Measurements from ENCODE around the gene CNOT3.
A peak's percentile ranks its signal among the peaks of the same experiment; 100 is the strongest.

CNOT3 gene

DNA sequence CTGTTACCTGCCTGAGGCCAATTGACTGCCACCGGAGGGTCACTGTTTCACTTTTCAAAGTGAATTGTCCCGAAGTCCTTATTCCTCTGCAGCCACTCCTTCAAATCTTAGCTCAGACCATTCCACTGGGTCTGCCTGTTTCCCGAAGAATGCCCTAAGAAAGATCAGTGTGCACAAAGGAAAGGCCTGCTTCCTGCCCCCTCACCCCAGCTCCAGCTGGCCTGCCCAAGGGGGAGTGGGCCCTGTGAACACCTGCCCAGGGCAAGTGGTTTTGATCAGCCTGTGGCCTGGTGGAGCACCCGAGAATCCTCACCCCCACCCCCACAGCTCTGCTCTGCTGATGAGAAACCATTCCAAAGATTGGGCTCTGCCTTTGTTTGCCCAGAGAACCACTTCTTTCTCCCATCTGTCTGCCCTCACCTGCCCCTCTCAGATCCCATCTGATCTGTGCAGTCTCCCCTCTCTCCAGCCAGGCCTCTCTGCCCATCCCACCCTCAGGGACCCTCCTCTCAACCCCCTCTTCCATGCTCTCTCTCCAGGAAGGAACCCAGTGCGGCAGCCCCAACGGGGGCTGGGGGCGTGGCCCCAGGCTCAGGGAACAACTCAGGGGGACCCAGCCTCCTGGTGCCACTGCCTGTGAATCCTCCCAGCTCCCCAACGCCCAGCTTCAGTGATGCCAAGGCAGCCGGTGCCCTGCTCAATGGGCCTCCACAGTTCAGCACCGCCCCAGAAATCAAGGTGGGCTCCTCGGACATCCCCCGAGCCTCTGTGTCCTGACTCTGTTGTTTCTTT, 11.7 kb downstream of the CNOT3 start:
- DNase-seq (ENCODE audit: low spot score), result no peak

DNA sequence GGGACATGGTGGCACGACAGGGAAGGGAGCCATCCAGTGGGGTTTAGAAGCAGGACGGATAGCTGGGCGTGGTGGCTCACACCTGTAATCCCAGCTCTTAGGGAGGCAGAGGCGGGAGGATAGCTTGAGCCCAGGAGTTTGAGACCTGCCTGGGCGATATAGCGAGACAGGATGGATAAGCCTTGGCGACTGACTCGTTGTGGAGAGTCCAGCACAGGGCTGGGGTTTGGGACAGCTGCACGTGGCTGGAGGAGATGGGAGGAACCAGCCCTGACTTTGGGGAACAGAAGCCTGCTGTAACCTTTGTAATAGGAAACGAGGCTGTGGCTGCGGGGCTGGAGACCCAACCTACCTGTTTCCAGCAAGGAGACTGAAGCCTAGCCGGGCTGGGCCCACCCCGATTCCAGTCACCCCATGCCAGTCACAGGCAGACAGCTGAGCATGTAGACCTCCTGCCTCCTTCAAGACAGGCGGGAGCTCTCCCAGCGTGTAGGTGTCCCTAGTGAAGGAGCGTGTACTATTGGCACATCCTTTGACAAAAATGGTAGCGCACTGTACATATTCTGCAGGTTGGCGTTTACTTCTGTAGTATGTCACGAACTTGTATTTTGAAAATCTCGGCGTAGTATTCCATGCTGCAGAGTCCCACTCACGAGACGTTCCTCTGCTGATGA, 13.9 kb downstream of the CNOT3 start:
- no peak for DNase-seq (ENCODE audit: low spot score)

DNA sequence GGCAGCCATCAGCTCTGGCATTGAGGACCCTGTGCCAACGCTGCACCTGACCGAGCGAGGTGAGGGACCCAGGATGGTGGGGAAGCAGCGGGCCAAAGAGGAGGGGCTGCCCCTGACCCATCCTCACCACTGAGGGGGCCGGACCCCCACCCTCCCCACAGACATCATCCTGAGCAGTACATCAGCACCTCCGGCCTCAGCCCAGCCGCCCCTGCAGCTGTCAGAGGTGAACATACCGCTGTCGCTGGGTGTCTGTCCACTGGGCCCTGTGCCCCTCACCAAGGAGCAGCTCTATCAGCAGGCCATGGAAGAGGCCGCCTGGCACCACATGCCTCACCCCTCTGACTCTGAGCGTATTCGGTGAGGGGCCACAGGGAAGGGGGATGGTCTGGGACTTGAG, 14.7 kb downstream of the CNOT3 start:
- no peak for DNase-seq (ENCODE audit: low spot score)

DNA sequence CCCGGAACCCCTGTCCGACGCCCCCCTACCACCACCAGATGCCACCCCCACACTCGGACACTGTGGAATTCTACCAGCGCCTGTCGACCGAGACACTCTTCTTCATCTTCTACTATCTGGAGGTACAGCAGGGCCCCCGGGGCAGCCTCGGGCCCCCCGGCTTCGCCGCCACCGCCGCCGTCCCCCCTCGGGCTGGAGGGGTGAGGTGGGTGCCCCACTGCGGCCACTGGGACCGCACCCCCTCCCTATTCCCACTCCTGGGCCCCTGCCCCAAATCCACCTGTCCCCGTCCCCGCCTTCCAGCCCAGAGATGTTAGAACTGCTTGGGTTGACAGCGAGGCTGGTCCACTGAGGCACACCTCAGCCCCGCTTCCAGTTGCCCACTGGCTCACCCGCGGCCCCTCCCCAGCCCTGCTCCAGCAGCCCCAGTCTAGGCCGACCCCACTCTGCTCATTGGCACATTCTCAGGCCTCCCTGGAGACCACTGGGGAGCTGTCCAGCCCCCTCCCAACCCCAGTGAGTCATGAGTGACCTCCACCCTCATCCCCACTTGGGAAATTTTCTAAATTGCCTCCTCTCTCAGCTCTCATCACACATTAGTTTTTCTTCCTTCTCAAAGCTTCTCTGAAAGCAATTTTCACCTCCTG, 15.4 kb downstream of the CNOT3 start:
- DNase-seq (ENCODE audit: low spot score), result no peak

DNA sequence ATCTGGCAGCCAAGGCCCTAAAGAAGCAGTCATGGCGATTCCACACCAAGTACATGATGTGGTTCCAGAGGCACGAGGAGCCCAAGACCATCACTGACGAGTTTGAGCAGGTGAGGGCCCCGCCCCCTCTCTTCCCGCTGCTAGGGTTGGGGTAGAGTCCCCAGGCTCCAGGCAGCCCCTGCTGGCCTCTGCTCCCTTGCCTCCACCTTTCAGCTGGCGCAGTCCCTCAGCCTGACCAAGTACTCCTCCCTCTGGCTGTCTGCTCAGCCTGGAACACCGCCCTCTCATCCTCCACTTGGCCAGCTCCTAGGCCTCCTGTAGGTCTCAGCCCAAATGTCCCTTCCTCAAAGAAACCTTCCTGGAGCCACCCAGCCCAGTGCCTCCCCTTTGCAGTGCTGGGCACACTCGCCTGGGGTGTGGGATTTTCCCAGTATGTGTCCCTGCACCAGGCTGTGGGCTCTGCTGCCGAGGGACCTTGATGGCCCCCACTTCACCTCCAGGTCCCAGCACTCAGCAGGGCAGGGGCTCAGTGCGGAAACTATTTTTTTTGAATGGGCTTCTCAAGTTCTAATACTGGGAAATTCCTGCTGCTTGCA, 16.3 kb downstream of the CNOT3 start:
- no peak for DNase-seq (ENCODE audit: low spot score)

DNA sequence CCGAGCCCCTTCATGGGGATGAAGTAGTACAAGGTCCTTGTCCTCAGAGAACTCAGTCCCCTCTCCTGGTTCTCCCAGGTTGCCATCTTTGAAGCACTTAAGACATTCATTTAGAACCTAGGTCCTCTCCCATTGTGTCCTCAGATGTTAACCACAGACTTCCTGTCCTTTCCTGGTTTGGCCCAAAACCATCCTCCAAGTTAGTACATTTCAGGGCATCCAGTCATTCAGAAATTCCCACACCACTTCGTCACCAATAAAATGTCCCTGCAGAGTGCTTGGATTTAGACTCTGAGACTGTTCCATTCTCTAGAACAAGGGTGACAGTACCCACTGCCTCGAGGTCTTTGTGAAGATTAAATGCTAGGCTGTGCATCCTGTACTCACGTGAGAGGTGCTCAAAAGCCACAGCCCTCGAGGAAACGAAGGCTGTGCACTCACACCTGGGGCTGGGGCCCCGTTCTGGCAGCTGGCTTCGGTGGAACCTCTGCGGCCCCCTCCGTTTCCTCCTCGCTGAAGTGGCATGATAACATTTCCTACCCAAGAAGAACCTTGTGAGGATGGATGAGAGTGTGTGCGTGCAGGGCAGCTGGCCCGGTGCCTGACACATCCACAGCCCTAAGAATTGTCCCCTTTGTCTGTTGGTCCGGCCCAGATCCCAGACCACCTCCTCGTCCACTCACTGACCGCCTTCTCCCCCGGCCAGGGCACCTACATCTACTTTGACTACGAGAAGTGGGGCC, 17.2 kb downstream of the CNOT3 start:
- no peak for DNase-seq (ENCODE audit: low spot score)

DNA sequence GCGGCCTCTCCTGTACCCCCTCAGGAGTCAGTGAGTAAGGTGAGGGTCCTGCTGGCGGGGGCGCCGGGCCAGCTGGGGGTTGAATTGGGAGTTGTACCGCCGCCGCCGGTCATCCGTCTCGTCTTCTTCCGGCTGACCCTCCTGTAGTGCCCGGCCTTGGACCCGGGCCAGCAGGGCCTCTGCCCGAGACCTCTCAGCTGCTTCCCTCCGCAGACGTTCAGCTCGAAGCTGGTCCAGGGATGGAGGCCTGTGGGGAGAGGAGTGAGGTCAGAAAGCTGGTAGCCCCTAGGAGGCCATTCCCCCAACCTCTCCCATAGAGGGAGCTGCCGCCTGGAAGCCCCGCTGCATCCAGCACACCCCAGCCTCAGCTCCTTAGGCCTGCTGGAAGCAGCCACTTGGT, 18.1 kb downstream of the CNOT3 start:
- DNase-seq (ENCODE audit: low spot score), result no peak

DNA sequence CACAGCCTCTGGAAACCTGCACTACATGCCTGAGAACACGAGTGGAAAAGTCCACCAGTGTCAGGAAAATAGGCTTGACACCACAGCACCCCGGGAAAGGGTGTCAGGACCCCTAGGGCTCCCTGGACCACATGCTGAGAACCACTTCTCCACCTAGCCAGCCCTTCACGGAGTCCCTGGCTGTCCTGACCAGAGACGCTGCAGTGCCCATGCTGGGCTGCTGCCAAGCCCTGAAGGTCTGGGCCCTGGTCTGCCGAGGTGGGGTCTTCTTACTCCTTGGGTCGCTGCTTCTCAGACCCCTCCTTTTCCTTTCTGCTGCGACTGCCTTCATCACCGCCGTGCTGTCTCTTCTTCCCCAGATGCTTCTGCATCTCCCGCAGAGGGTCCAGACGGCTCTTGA, 18.9 kb downstream of the CNOT3 start:
- no peak for DNase-seq (ENCODE audit: low spot score)

DNA sequence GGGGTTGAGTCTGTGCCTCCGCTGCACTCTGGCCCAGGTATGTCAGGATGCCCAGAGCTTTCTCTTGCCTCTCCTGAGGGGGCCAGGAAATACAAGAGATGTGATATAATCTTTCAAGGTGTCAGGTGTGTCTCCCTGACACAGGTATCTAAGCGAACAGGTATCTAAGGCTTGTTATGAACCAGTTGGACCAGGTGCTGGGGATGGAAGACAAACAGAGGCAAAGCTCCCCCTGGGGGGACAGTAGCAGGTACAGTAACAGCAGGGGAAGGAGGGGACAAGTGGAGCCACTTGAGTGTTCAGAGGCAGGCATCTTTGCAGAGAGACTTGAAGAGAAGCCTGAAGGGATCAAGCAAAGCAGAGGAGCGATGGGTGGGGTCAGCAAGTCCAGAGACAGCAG, 19.4 kb downstream of the CNOT3 start:
- DNase-seq (ENCODE audit: low spot score), result no peak

DNA sequence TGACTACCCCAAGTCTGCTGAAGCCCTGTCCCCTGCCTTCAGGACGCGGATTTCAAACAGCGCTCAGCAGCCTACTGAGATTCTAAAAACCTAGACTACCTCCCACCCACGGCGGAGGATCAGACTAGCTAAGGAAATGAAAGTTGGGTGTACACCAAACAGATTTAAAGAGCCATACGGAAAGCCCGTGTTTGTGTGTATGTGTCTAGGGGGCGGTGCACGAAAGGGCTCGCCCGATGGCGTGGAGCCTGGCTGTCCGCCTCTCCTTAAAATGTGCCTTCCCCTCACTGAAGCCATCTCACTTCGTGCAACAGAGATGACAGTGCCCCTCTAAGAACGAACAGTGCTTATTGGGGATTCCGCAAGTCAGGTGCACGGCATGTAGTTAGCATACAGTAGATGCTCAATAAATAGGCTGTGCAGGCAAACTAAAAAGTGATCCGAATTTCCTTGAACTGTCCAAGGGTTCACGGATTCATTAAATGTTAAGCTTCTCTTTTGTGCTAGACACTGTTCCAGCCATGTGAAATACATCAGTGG, 21.3 kb downstream of the CNOT3 start:
- peak; percentile 27 for DNase-seq (ENCODE audit: low spot score)

DNA sequence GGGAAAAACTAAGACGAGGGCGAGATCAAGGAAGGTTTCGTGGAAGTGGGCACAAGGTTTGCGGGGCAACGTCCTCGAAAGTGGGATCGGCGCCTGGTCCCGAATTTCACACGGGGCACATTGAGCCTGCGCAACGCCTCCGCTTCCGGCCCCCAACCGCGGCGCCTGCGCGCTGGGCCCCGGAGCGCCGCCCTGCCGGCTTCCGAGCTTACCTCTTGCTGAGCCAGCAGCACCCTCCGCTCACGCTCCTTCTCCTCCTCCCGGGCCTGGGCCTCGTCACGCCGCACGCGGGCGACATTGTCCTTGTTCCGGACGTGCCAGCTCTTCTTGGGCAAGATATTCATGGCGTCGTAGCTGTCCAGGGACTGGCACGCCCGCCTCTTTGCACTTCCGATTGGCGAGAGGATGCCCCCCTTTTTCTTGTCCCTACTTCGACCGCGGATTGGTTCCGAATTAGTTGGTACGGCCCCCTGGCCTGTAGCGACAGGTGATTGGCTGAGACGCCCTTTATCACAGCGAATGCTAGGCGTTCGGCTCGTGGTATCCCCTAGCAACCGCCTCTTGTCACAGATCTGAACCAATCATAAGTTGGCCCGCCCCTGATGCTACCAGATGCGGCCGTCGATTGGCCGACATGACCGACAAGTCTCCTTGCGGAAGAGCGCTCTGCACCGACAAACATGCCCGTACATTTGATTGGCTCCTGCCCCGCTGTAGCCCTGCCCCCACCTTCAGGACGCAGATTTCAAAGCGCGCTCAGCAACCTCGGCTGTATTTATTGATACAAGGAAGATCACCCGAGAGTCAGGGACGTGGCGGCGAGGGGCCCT, 22.0 kb downstream of the CNOT3 start, which contains the start of gene LENG1:
LENG1 (minus strand) TSS at position 370 of the 830 bp plus-strand sequence; CDS start at position 344, 26 bp downstream.
- DNase-seq (ENCODE audit: low spot score), result peak; percentile 100

DNA sequence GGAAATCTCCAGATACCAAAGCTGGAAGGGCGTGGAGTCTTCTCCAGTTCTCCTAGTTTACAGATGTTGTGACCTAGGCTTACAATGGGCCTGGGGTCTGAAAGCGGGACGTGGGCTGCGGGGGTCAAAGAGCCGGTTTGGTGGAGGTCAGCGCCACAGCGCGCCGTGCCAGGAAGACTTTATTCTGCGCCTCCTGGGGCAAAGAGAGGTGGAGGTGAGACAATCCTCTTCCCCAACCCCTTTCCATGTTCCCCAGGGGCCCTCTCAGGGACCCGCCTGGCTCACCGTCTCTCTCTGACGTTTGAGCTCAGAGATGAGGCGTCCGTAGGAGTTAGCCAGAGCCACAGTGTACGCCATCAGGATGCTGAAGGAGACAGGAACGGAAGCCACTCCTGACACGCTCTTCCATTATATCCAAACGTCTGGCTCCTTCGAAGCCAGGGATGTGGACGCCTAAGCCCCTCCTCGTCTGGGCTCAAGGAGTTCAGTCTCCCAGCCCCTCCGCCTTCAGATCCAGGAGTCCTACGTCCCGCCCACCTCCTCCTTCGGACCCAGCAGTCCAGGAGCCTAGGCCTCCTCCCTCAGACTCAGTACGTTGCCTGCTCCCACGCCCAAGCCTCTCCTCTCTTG, 22.7 kb downstream of the CNOT3 start:
- no peak for DNase-seq (ENCODE audit: low spot score)

DNA sequence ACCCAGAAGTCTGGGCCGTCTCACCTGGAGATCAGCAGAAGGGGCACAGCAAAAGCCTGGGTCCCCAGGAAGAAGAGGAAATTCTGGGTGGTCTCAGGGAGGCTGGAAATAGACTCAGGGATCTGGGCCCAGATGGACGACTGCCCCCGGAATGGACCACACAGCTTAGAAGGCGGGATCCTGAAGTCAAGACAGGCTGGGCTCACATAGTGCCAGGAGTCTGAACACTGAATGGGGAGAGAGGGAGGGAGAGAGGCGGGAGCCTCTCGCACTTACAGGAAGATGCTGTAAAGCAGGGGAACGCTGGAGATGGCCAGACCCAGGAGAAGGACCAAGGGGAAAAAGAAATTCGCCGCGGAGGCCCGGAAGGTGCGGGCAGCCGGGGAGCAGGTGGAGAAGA, 23.3 kb downstream of the CNOT3 start:
- DNase-seq (ENCODE audit: low spot score), result no peak

DNA sequence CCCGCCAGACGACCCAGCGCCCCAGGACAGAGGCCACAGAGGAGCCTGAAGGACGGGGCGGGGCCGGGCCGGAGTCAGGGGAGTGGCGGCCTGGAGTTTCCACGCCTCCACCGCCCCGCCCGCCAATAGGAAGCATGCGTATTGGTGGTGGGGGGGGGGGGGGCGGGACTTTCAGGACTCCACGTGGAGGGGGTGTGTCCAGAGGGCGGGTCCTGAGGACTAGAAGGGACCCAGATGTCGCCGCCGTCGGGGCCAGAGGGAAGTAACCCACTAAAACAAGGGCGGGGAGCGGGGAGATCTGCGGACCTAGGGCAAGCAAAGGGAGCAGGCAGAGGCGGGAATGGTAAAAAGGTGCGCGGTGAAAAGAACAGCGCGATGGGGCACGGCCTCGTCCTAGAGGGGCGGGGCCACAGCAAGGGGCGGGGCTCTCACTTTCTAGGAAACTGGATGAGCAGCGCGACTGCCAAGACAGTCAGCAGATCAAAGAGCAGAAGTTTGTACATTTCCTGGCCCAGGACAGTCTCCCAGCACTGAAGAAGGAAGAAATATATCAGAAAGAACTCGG, 24.8 kb downstream of the CNOT3 start:
- peak; percentile 57 for DNase-seq (ENCODE audit: low spot score)

DNA sequence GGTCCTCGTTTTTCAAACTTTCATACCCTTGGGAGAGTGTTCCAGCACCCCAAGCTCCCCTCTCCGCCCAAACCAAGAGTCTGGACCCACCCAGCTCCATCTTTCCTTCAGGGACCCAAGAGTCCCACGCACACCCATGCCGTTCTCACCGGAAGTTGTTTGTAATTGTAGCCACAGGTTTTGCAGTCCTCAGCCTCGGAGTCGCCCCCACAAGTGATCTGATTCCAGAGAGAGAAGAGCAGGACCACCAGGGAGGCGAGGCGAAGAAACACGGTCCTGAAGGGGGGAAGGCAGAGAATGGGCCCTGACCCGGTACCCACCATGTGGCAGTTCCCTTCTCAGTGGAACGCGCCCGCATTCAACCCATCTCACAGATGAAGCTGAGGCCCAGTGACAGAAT, 25.3 kb downstream of the CNOT3 start:
- no peak for DNase-seq (ENCODE audit: low spot score)

DNA sequence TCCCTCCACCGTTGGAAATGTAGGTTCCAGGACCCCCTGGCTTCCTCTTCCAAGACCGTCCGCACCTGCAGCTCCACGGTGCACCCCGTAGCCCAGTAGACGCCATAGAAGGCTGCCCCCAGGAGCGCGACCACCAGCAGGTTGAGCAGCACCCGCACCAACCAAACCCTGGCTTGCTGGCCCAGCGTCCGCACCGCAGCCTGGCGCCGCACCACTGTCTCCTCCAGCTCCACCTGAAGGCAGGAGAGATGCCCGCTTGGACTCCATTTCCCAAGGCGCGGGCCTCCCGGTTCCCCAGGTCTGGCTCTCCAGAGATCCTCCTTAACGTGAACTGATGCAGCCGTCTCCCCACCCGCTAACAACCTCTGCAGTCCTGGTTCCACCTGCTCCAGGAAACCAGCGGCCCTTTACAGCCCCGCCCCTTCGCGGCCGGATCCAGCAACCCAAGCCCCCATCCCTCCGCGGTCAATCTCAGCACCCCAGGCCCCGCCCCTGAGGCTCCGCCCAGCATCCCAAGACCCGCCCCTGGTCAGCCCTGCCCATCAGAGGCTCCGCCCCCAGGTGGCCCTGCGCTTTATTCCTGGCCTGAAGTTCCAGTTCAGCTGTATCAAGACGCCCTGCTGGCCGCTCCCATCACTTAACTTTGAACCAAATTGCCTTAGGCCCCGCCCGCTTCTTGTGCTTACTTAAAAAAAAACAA, 27.0 kb downstream of the CNOT3 start:
- no peak for DNase-seq (ENCODE audit: low spot score)

DNA sequence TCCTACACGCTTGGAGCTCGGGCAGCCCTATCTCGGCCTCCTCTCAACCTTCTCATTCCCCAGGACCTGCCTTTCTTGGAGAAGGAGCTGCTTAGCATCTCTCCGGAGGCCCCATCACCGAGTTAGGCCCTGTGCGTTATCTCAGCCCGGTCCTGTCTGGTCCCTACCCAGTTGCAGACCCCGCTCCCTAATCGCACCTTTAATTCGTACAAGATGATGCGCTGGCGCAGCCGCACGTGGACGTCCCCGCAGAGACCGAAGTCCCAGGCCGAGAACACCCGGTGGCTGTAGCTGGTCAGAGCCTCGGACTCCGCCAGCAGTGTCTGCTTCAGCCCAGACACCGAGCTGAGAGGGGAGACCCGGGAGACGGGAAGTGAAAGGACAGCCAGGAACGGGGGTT, 27.7 kb downstream of the CNOT3 start:
- no peak for DNase-seq (ENCODE audit: low spot score)

DNA sequence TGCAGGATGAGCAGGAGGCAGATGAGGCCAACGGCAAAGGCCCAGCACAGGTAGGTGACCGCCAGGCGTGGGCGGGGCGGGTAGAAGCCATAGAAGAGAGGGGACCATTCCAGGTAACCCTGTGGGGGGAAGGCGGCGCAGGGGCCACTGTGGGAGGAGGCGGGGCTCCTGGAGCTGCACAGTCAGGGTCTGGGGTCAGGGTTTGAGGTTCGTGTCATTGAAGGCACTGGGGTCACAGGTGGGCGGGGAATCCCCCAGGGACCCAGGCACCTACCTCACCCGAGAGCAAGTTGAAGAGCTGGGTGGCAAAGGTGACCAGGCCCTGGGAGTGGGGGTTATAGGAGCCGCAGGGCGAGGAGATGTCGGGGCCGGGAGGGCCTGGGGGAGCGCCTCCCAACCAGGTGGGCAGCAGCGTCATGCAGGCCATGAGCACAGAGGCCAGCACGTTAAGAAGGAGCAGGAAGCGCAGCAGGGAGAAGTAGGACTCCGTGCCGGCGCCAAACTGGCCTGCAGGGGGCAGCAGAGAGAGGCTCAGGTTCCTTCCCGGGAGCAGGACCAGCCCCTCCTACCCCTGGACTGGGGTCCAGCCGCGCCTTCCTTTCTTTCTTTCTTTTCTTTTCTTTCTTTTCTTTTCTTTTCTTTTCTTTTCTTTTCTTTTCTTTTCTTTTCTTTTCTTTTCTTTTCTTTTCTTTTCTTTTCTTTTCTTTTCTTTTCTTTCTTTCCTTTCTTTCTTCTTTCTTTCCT, 30.8 kb downstream of the CNOT3 start:
- DNase-seq (ENCODE audit: low spot score), result peak; percentile 76

Data from globus pallidus (tissue), 1 donor.